Loucy (cell line): ENCODE results near the gene DLGAP1.

ENCODE experiments used
- H2AFZ ChIP-seq: fragments of 200-600 bp; sonication (generic); 2 replicates; pipeline ENCODE4 v1.6.0; 2016; ENCODE audit warnings: antibody characterized with exemption, mild to moderate bottlenecking, low read length, moderate library complexity
- H3F3A ChIP-seq: fragments of 200-600 bp; 2 replicates; pipeline ENCODE4 v1.6.0; 2016; ENCODE audit warnings: antibody characterized with exemption, low read depth, mild to moderate bottlenecking
- H3K27me3 ChIP-seq: fragments of 200-600 bp; sonication (generic); 2 replicates; pipeline ENCODE4 v1.6.1; 2014; ENCODE audit warnings: low read length, mild to moderate bottlenecking; ENCODE audit not compliant: insufficient read depth, poor library complexity, severe bottlenecking
- H3K36me3 ChIP-seq: fragments of 200-600 bp; sonication (generic); 2 replicates; pipeline ENCODE4 v1.6.1; 2016; ENCODE audit warnings: low read length; ENCODE audit not compliant: insufficient read depth
- H3K4me1 ChIP-seq: fragments of 200-600 bp; sonication (generic); 2 replicates; pipeline ENCODE4 v1.5.1; 2014; ENCODE audit warnings: low read length, mild to moderate bottlenecking; ENCODE audit not compliant: insufficient read depth, poor library complexity, severe bottlenecking
- H3K4me2 ChIP-seq: fragments of 200-600 bp; sonication (generic); 2 replicates; pipeline ENCODE4 v1.6.0; 2014; ENCODE audit warnings: antibody characterized with exemption, low read length, low read depth, mild to moderate bottlenecking; ENCODE audit not compliant: poor library complexity, severe bottlenecking
- H3K4me3 ChIP-seq: fragments of 200-600 bp; sonication (generic); 2 replicates; pipeline ENCODE4 v1.5.1; 2014; ENCODE audit warnings: low read length, mild to moderate bottlenecking, mixed read lengths; ENCODE audit not compliant: poor library complexity, severe bottlenecking
- H3K79me2 ChIP-seq: fragments of 200-600 bp; sonication (generic); 2 replicates; pipeline ENCODE4 v1.6.1; 2014; ENCODE audit warnings: low read length; ENCODE audit not compliant: insufficient read depth
- H3K9ac ChIP-seq: fragments of 200-600 bp; sonication (generic); 2 replicates; pipeline ENCODE4 v1.6.0; 2014; ENCODE audit warnings: mild to moderate bottlenecking, low read depth, low read length, moderate library complexity; ENCODE audit not compliant: poor library complexity, severe bottlenecking
- H3K9me2 ChIP-seq: fragments of 200-600 bp; sonication (generic); replicated peaks from 2 replicates; pipeline ENCODE4 v1.6.1; 2016; ENCODE audit warnings: low read depth, low read length, mixed read lengths
- H3K9me3 ChIP-seq: fragments of 200-600 bp; sonication (generic); 2 replicates; pipeline ENCODE4 v1.6.1; 2014; ENCODE audit warnings: mild to moderate bottlenecking, antibody characterized with exemption, low read length, low read depth; ENCODE audit not compliant: insufficient read depth
- H4K20me1 ChIP-seq: fragments of 200-600 bp; sonication (generic); 2 replicates; pipeline ENCODE4 v1.6.0; 2014; ENCODE audit warnings: antibody characterized with exemption, low read length, mild to moderate bottlenecking; ENCODE audit not compliant: insufficient read depth, poor library complexity, severe bottlenecking
- CTCF ChIP-seq: fragments of 200-600 bp; sonication (generic); conservative IDR thresholded peaks from 2 replicates; pipeline ENCODE4 v1.5.1; 2014; ENCODE audit warnings: mild to moderate bottlenecking, antibody characterized with exemption, low read length
- EZH2phosphoT487 ChIP-seq: fragments of 200-600 bp; IDR thresholded peaks from 2 replicates; pipeline ENCODE4 v1.6.1; 2018; ENCODE audit warnings: antibody characterized with exemption, mild to moderate bottlenecking, moderate library complexity, borderline replicate concordance

DLGAP1 gene

GRCh38 chr18:4211111-4211837 is 243.8 kb downstream of the DLGAP1 start:
- no peaks in the 10 kb centered on the region for H3K9me3 ChIP-seq
- no peaks in the 10 kb centered on the region for H3F3A ChIP-seq
- H2AFZ ChIP-seq: no peak overlapping the region
- no peaks in the 10 kb centered on the region for H3K4me1 ChIP-seq
- H3K9me2 ChIP-seq: no peaks in the 10 kb centered on the region
- no peaks in the 10 kb centered on the region for H3K36me3 ChIP-seq
- H3K79me2 ChIP-seq: no peaks in the 10 kb centered on the region
- no peaks in the 10 kb centered on the region for H4K20me1 ChIP-seq
- H3K9ac ChIP-seq: no peak overlapping the region
- no peaks in the 10 kb centered on the region for H3K27me3 ChIP-seq
- no peak for TF ChIP-seq CTCF
- TF ChIP-seq EZH2phosphoT487: no peak
- H3K4me2 ChIP-seq: no peak overlapping the region
- no peak overlapping the region for H3K4me3 ChIP-seq

- H3K79me2 ChIP-seq: no peaks in the 10 kb centered on the region
- no peaks in the 10 kb centered on the region for H4K20me1 ChIP-seq
- H2AFZ ChIP-seq: no peak overlapping the region
- no peaks in the 10 kb centered on the region for H3K9me3 ChIP-seq
- no peaks in the 10 kb centered on the region for H3K4me1 ChIP-seq
- TF ChIP-seq CTCF (no peak), EZH2phosphoT487 (no peak)
- no peaks in the 10 kb centered on the region for H3K27me3 ChIP-seq
- H3K4me2 ChIP-seq: no peak overlapping the region
- no peaks in the 10 kb centered on the region for H3K9me2 ChIP-seq
- no peak overlapping the region for H3K4me3 ChIP-seq
- no peaks in the 10 kb centered on the region for H3F3A ChIP-seq
- H3K36me3 ChIP-seq: no peaks in the 10 kb centered on the region
- H3K9ac ChIP-seq: no peak overlapping the region
These were observed 246.7 kb downstream of the DLGAP1 start for GRCh38 chr18:4208366-4208765.

DNA sequence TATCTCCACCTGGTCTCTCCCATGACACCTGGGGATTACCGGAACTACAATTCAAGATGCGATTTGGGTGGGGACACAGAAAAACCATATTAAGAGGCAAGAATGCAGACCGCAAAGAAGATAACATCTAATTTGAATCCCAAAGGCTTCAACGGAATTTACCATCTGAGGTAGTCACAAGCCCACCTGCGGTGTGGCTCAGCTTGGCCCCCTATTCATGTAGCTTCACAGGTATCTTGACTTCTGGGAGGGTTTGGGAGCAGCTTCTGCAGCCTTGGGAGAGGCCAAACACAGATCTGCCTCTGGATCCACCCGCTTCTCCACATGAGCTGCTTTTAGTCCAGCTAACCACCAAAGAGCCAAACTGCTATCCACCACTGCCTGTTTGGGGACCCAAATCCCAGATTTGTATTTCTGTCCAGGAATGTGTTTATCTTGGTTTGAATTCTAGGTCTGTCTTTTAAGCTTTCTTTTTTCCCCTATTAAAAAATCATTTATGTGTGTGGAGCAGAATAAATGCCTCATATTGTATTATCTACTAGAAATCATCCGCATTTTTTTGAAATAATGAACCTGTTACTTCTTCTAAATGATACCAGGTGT is 247.6 kb downstream of the DLGAP1 start:
- no peaks in the 10 kb centered on the region for H3K9me3 ChIP-seq
- TF ChIP-seq CTCF (no peak), EZH2phosphoT487 (no peak)
- no peaks in the 10 kb centered on the region for H3K79me2 ChIP-seq
- no peak overlapping the region for H3K9ac ChIP-seq
- H2AFZ ChIP-seq: no peak overlapping the region
- H3K27me3 ChIP-seq: no peaks in the 10 kb centered on the region
- no peaks in the 10 kb centered on the region for H3F3A ChIP-seq
- no peaks in the 10 kb centered on the region for H4K20me1 ChIP-seq
- H3K4me3 ChIP-seq: no peak overlapping the region
- no peaks in the 10 kb centered on the region for H3K36me3 ChIP-seq
- H3K4me2 ChIP-seq: no peak overlapping the region
- H3K9me2 ChIP-seq: no peaks in the 10 kb centered on the region
- no peaks in the 10 kb centered on the region for H3K4me1 ChIP-seq
